Activated naive CD4-positive, alpha-beta T cell treated with anti-CD3 and anti-CD28 coated beads, Interleukin-2, amount 50 U/mL, for 72 hours (primary cell): ENCODE measurements around the gene BAG1. TPM values are rescaled to one million over a fixed set of nuclear protein-coding genes. Genes with fewer than 3 reads are reported as not detected.

Source experiments
- ATAC-seq, 2 donors: fragments of 150-1000 bp; cut with Tn5 transposase; 2 replicates each; pipeline ENCODE4 v1.10.0; 2021; ENCODE audit warnings: mild to moderate bottlenecking in 2 of 2, moderate library complexity in 2 of 2
- DNase-seq, 2 donors: peaks; one replicate each; pipeline ENCODE4 v3.0.0; 2021 to 2022; ENCODE audit warnings: low spot score in 2 of 2
- H3K27ac Mint-ChIP-seq, 2 donors: one replicate each; pipeline ENCODE4 v1.8.0; 2022; ENCODE audit warnings: mild to moderate bottlenecking in 2 of 2, mixed read lengths in 2 of 2
- H3K36me3 Mint-ChIP-seq, 2 donors: one replicate each; pipeline ENCODE4 v1.8.0; 2022; ENCODE audit warnings: mixed read lengths in 2 of 2
- H3K9me3 Mint-ChIP-seq, 2 donors: one replicate each; pipeline ENCODE4 v1.8.0; 2022; ENCODE audit warnings: mixed read lengths in 2 of 2
- total RNA-seq, 2 donors: library from RNA; stranded (reverse); gene quantifications; one replicate each; pipeline ENCODE4 v1.2.3, GENCODE V29; 2022

The BAG1 gene
- total RNA-seq, 2 donors from 2014 or later = 35.4 to 82.9 TPM

- DNase-seq (no peak), ATAC-seq (no peak)
- no peak overlapping the region for H3K27ac Mint-ChIP-seq
- no peaks in the 10 kb centered on the region for H3K36me3 Mint-ChIP-seq
- H3K9me3 Mint-ChIP-seq = no peaks in the 10 kb centered on the region
Measured at GRCh38 chr9:33209394-33209793, 55.1 kb downstream of the BAG1 start.

DNA sequence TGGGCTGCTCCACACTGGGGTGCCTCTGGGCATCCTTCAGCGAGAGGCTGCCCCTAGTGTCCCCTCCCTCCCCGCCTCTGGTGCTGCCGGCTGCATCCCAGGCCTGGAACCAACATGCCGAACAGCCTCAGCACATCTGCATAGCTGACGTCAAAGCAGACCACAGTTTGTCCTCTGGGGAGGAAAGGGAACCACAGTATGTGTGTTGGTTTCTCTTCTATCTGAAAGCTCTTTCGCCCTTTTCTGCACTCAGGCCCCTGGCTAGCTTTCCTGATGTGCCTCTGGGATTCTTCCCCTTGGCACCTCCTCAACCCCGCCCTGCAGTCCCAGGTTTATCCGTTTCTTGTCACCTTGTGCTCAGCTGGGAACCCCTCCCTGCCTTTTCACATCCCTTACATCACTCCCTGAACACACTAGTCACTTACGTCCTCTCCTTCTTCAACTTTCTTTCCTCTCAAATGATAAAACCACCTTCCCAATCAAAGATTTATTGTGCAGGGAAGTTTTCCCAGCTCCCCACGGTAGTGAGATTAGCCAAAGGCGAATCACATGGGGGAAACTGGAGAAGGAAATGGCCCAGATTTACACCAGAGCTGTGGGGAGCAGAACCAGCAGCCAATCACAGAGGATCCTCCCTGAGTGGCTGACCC, 61.8 kb downstream of the BAG1 start:
- H3K27ac Mint-ChIP-seq = no peak overlapping the region
- no peaks in the 10 kb centered on the region for H3K9me3 Mint-ChIP-seq
- no peaks in the 10 kb centered on the region for H3K36me3 Mint-ChIP-seq
- DNase-seq (no peak), ATAC-seq (peak; percentile 72 to 73)

Other genes starting within 250 kb of the BAG1 start
- 100 to 1,000 TPM; 134 to 139 TPM for gene DNAJA1, start 239.4 kb downstream of the BAG1 start, total RNA-seq
- 10 to 100 TPM; 26.1 to 28.9 TPM for gene SMU1, start 188.0 kb downstream of the BAG1 start, total RNA-seq
- gene B4GALT1, start 97.4 kb downstream of the BAG1 start, total RNA-seq = 10 to 100 TPM; 47.8 to 49.2 TPM
- not detected for gene SPINK4, start 24.5 kb downstream of the BAG1 start, total RNA-seq
- 100 to 1,000 TPM; 115 to 123 TPM for gene CHMP5, start 341 bp upstream of the BAG1 start, total RNA-seq
- gene NFX1, start 25.8 kb upstream of the BAG1 start, total RNA-seq = 10 to 100 TPM; 38.4 to 43.7 TPM
- under 1 TPM in 1 of 2 donors, not detected in 1; 0.29 TPM for gene AQP7, start 137.9 kb upstream of the BAG1 start, total RNA-seq
- 10 to 100 TPM in 1 of 2 donors, 1 to 10 TPM in 1; 3.8 to 36.8 TPM for gene AQP3, start 182.9 kb upstream of the BAG1 start, total RNA-seq
- 10 to 100 TPM; 34.2 to 40.2 TPM for gene NOL6, start 209.2 kb upstream of the BAG1 start, total RNA-seq